HepG2 (cell line): ENCODE results near the gene MRPL20. TPM values are rescaled to one million over a fixed set of nuclear protein-coding genes. Genes with fewer than 3 reads are reported as not detected.
A peak's percentile ranks its signal among the peaks of the same experiment; 100 is the strongest.

Source experiments
- ATAC-seq: fragments of 200-7000 bp; cut with Tn5 transposase; 3 replicates; pipeline ENCODE4 v1.9.1; 2020; ENCODE audit warnings: mild to moderate bottlenecking, moderate library complexity
- BruUV-seq: library from RNA; stranded (reverse); fragments of 400-500 nt; replicated peaks from 2 replicates; lab custom pipeline; 2021; lab: Mats Ljungman, UMichigan
- CTCF ChIA-PET: fragments of 300-600 bp; formaldehyde crosslinking; extraction: SDS; loops from one replicate; lab custom pipeline; 2021; ENCODE audit warnings: low total read pairs, inconsistent platforms, low intra/inter-chr PET ratio; lab: Yijun Ruan, JAX
- POLR2A ChIA-PET: fragments of 350-600 bp; sonication (Branson Sonifier 250); formaldehyde crosslinking; loops from one replicate; lab custom pipeline; 2020; ENCODE audit warnings: antibody characterized with exemption, inconsistent platforms; lab: Yijun Ruan, JAX
- DNase-seq: peaks from one replicate; pipeline ENCODE4 v3.0.0-alpha.2; 2015; ENCODE audit warnings: low spot score
- FAIRE-seq: peaks from 3 replicates; lab custom pipeline; 2011; peaks lifted over from hg19 to GRCh38; lab: Jason Lieb, UNC
- H2AFZ ChIP-seq: one replicate; pipeline ENCODE4 v1.6.1; 2011; ENCODE audit warnings: low read length, inconsistent platforms
- H3K27ac ChIP-seq: fragments of 300-600 bp; 3 replicates; pipeline ENCODE4 v1.8.0; 2011; ENCODE audit warnings: mixed run types, mild to moderate bottlenecking, mixed read lengths, low read length, inconsistent platforms; ENCODE audit not compliant: insufficient read depth; ENCODE audit errors: extremely low read length
- H3K27me3 ChIP-seq, 2 experiments: fragments of 200-600 bp in 1 of 2; 2 replicates in 1 of 2; 3 replicates in 1 of 2; pipeline versions ENCODE4 v1.6.0 to v1.8.0; 2011; ENCODE audit warnings: low read length in 2 of 2, mild to moderate bottlenecking in 2 of 2, moderate library complexity in 2 of 2, inconsistent platforms in 1 of 2; ENCODE audit not compliant: insufficient read depth in 2 of 2, control insufficient read depth in 1 of 2
- H3K36me3 ChIP-seq, 2 experiments: fragments of 200-600 bp in 1 of 2; replicated peaks in 1 of 2; 2 replicates in 1 of 2; 3 replicates in 1 of 2; pipeline versions ENCODE4 v1.5.1 to v1.8.0; 2011; ENCODE audit warnings: low read length in 2 of 2, inconsistent platforms in 1 of 2; ENCODE audit not compliant: insufficient read depth in 2 of 2, control insufficient read depth in 1 of 2
- H3K4me1 ChIP-seq: 2 replicates; pipeline ENCODE4 v1.5.1; 2012; ENCODE audit warnings: low read length, inconsistent platforms; ENCODE audit not compliant: insufficient read depth
- H3K4me2 ChIP-seq: 2 replicates; pipeline ENCODE4 v1.6.0; 2011; ENCODE audit warnings: low read depth, low read length, inconsistent platforms
- H3K4me3 ChIP-seq, 3 experiments: fragments of 200-600 bp in 1 of 3; sonication (generic), shearing (Covaris generic) in 1 of 3; replicated peaks in 1 of 3; 2 replicates each; pipeline ENCODE4 v1.5.1; 2011 to 2016; ENCODE audit warnings: low read length in 3 of 3, inconsistent platforms in 2 of 3, low read depth in 2 of 3, mild to moderate bottlenecking in 2 of 3, control low read depth in 1 of 3, mixed read lengths in 1 of 3; ENCODE audit not compliant: insufficient read depth in 1 of 3
- H3K79me2 ChIP-seq: one replicate; pipeline ENCODE4 v1.6.1; 2011; ENCODE audit warnings: low read length, inconsistent platforms; ENCODE audit not compliant: insufficient read depth
- H3K9ac ChIP-seq: 2 replicates; pipeline ENCODE4 v1.6.0; 2011; ENCODE audit warnings: mild to moderate bottlenecking, low read depth, low read length, inconsistent platforms; ENCODE audit not compliant: insufficient read depth
- H3K9me3 ChIP-seq: 2 replicates; pipeline ENCODE4 v1.5.1; 2012; ENCODE audit warnings: mild to moderate bottlenecking, low read length
- H4K20me1 ChIP-seq: 2 replicates; pipeline ENCODE4 v1.6.0; 2011; ENCODE audit warnings: inconsistent platforms, mild to moderate bottlenecking, low read length, moderate library complexity; ENCODE audit not compliant: insufficient read depth
- HNRNPLL ChIP-seq: fragments of 200-400 bp; formaldehyde crosslinking; IDR thresholded peaks from 2 replicates; pipeline ENCODE4 v1.6.1; 2017; ENCODE audit warnings: mild to moderate bottlenecking, low read depth, low read length; ENCODE audit not compliant: poor library complexity, severe bottlenecking
- IRX3 ChIP-seq: sonication (generic); formaldehyde crosslinking; IDR thresholded peaks from 2 replicates; pipeline ENCODE4 v1.8.1; 2023; ENCODE audit warnings: mild to moderate bottlenecking, low read depth, missing genetic modification reagents, borderline replicate concordance
- POLR2A ChIP-seq, 2 experiments: IDR thresholded peaks; 2 replicates each; pipeline ENCODE4 v1.6.1; 2011; ENCODE audit warnings: low read depth in 2 of 2, low read length in 2 of 2, mild to moderate bottlenecking in 1 of 2, moderate library complexity in 1 of 2; ENCODE audit not compliant: insufficient read depth in 1 of 2
- REPIN1 ChIP-seq: sonication (generic); formaldehyde crosslinking; IDR thresholded peaks from 2 replicates; pipeline ENCODE4 v1.8.0; 2022; ENCODE audit warnings: missing genetic modification reagents, low read depth, mild to moderate bottlenecking, borderline replicate concordance
- RXRB ChIP-seq: IDR thresholded peaks from 2 replicates; pipeline ENCODE4 v1.6.1; 2016; ENCODE audit warnings: borderline replicate concordance, missing genetic modification reagents, missing compliant biosample characterization
- SKI ChIP-seq: fragments of 450-650 bp; IDR thresholded peaks from one replicate; pipeline ENCODE4 v1.6.1; 2018; ENCODE audit warnings: mild to moderate bottlenecking; ENCODE audit not compliant: partially characterized antibody
- ZBTB3 ChIP-seq: sonication (generic); formaldehyde crosslinking; IDR thresholded peaks from 2 replicates; pipeline ENCODE4 v1.4.0; 2020; ENCODE audit warnings: low read depth, mild to moderate bottlenecking, moderate library complexity, missing genetic modification reagents, borderline replicate concordance
- ZNF574 ChIP-seq: sonication (generic); formaldehyde crosslinking; IDR thresholded peaks from 2 replicates; pipeline ENCODE4 v1.4.0; 2020; ENCODE audit warnings: missing genetic modification reagents
- ZNF891 ChIP-seq: sonication (generic); formaldehyde crosslinking; IDR thresholded peaks from 2 replicates; pipeline ENCODE4 v1.5.0; 2020; ENCODE audit warnings: mild to moderate bottlenecking, missing genetic modification reagents
- WGBS: methylation state at CpG from one replicate; pipeline ENCODE4 v1.1.6; 2017; ENCODE audit warnings: low lambda C conversion rate; 5-methylcytosine and 5-hydroxymethylcytosine counted together
- in situ Hi-C: cut with HindIII; loops from 2 replicates; pipeline ENCODE4 v1.10.0; 2017; ENCODE audit warnings: low pct_unique_long_range_greater_than_20kb; ENCODE audit not compliant: extremely low pct_ligation_motif_present
- intact Hi-C: fragments of 100-400 bp; cut with micrococcal nuclease; formaldehyde crosslinking; loops from one replicate; pipeline ENCODE4 v1.10.0; 2022; ENCODE audit not compliant: unreplicated experiment
- polyA plus RNA-seq, 8 experiments: library from polyadenylated mRNA; depleted of rRNA in 3 of 8; stranded (reverse) in 7 of 8; unstranded in 1 of 8; fragments of >200 nt; fragmentation: Illumina TruSeq in 4 of 8; extraction: Trizol in 4 of 8; gene quantifications; 2 replicates each; pipeline versions ENCODE4 v1.2.1 to v1.2.3, GENCODE V29; 2011 to 2016; ENCODE audit warnings: low read depth in 4 of 8, missing spikeins in 1 of 8, mixed read lengths in 1 of 8; ENCODE audit not compliant: insufficient read depth in 1 of 8
- total RNA-seq, 5 experiments: library from RNA; depleted of rRNA; stranded (reverse); fragments of >200 nt; fragmentation: Illumina TruSeq; extraction: Trizol; gene quantifications; 2 replicates each; pipeline ENCODE4 v1.2.3, GENCODE V29; 2016; ENCODE audit warnings: low read depth in 1 of 5

Gene MRPL20
- total and polyA plus RNA-seq, 2 of the 13 experiments (the other 11 are each of a cell fraction or from before 2014, with no cell fraction given): 59.2 to 127 TPM

GRCh38 chr1:1371746-1372711 lies 35.1 kb downstream of the MRPL20 start (continued):
- TF ChIP-seq ZNF574 (CRISPR knock-in tag) (no peak), SKI (no peak), REPIN1 (CRISPR knock-in tag) (no peak), RXRB (CRISPR knock-in tag) (0 out of 2 replicates have a peak, but pooled peaks have one; percentile 26), ZNF891 (CRISPR knock-in tag) (no peak), IRX3 (CRISPR knock-in tag) (no peak)

GRCh38 chr1:1371364-1371745 lies 35.7 kb downstream of the MRPL20 start:
- TF ChIP-seq POLR2A (IDR thresholded peaks at IDR 0.05; ENCODE audit: insufficient read depth in 1 of 2, low read depth in 2 of 2, low read length in 2 of 2): 0 out of 4 replicates have a peak, but pooled peaks of 1 of the 2 experiments have one; percentile 31
- peak; percentile 0 for TF ChIP-seq HNRNPLL
- TF ChIP-seq ZBTB3 (CRISPR knock-in tag): no peak
- TF ChIP-seq, all 625 proteins: peak for 2
- in situ Hi-C loops (no loop called here), intact Hi-C loops (no loop called here)
- Histone ChIP-seq H3K9me3 (no peaks in the 10 kb centered on the region), H3K4me2 (no peak overlapping the region), H2AFZ (no peak overlapping the region), H3K36me3 (peaks cover 0 to 3% of the 10 kb centered on the region in 2 experiments; a peak in 1 of 5 replicates), H4K20me1 (no peaks in the 10 kb centered on the region), H3K79me2 (peaks cover 19% of the 10 kb centered on the region), H3K27me3 (no peaks in the 10 kb centered on the region; a peak in 1 of 5 replicates), H3K4me1 (peaks cover 30% of the 10 kb centered on the region), H3K4me3 (no peak overlapping the region), H3K27ac (no peak overlapping the region), H3K9ac (no peak overlapping the region)
- ChIA-PET CTCF (interaction anchor here (1.8 to 1.9 kb wide), 2 partner anchors 22 to 27 kb away, joined by 11 to 13 read pairs; partner anchors contain the start of gene DVL1), POLR2A (interaction anchor here (1.2 to 3.0 kb wide), 9 partner anchors 9 to 63 kb away, joined by 3 to 17 read pairs (median 6); partner anchors contain the start of gene CCNL2)
- BruUV-seq: no TSS peak
- FAIRE-seq (no peak), DNase-seq (no peak), ATAC-seq (no peak)
- 100% methylated on average over 5 of the region's 12 CpGs for WGBS
